Measurements from ENCODE around the gene RAPH1.
"Not testable (repeated sequence)": the region's sequence is repeated elsewhere in the genome, so short reads cannot be mapped to it uniquely, and the experiment has no call there.

The RAPH1 gene

GRCh38 chr2:203547356-203547755 is 12.3 kb upstream of the RAPH1 start:
- FAIRE-seq, result no peak

- FAIRE-seq, result no peak
Measured at GRCh38 chr2:203544402-203544801, 9.3 kb upstream of the RAPH1 start.

- FAIRE-seq, result no peak
Measured at GRCh38 chr2:203543898-203544328, 8.8 kb upstream of the RAPH1 start.

- not testable (repeated sequence) for FAIRE-seq
Measured at GRCh38 chr2:203540598-203540997, 5.5 kb upstream of the RAPH1 start.

- not testable (repeated sequence) for FAIRE-seq
Measured at GRCh38 chr2:203538237-203538636, 3.1 kb upstream of the RAPH1 start.

GRCh38 chr2:203536586-203536951 is 1.5 kb upstream of the RAPH1 start:
- not testable (repeated sequence) for FAIRE-seq

GRCh38 chr2:203535784-203536585 is 884 bp upstream of the RAPH1 start:
- FAIRE-seq, result no peak

- no peak for FAIRE-seq
Measured at GRCh38 chr2:203534621-203535077, 452 bp downstream of the RAPH1 start.

GRCh38 chr2:203533676-203534591 is 1.2 kb downstream of the RAPH1 start:
- FAIRE-seq, result no peak

GRCh38 chr2:203532957-203533658 is 2.0 kb downstream of the RAPH1 start:
- FAIRE-seq, result no peak

- FAIRE-seq, result no peak
Measured at GRCh38 chr2:203527719-203528118, 7.4 kb downstream of the RAPH1 start.

- not testable (repeated sequence) for FAIRE-seq
Measured at GRCh38 chr2:203513268-203513667, 21.8 kb downstream of the RAPH1 start.

GRCh38 chr2:203510941-203511305 is 24.2 kb downstream of the RAPH1 start:
- no peak for FAIRE-seq

GRCh38 chr2:203510256-203510940 is 24.7 kb downstream of the RAPH1 start:
- no peak for FAIRE-seq

GRCh38 chr2:203503460-203503859 is 31.6 kb downstream of the RAPH1 start:
- not testable (repeated sequence) for FAIRE-seq

GRCh38 chr2:203501873-203502272 is 33.2 kb downstream of the RAPH1 start:
- no peak for FAIRE-seq

GRCh38 chr2:203500951-203501350 is 34.1 kb downstream of the RAPH1 start:
- FAIRE-seq, result no peak

- FAIRE-seq, result no peak
Measured at GRCh38 chr2:203500297-203500696, 34.8 kb downstream of the RAPH1 start.

- no peak for FAIRE-seq
Measured at GRCh38 chr2:203498161-203498560, 36.9 kb downstream of the RAPH1 start.

GRCh38 chr2:203492965-203493364 is 42.1 kb downstream of the RAPH1 start:
- no peak for FAIRE-seq

- no peak for FAIRE-seq
Measured at GRCh38 chr2:203490391-203490790, 44.7 kb downstream of the RAPH1 start.

- no peak for FAIRE-seq
Measured at GRCh38 chr2:203489531-203489930, 45.6 kb downstream of the RAPH1 start.

Measured in A204.1 (cell line).